Measurements from ENCODE around the gene ZNF530.

Gene ZNF530

DNA sequence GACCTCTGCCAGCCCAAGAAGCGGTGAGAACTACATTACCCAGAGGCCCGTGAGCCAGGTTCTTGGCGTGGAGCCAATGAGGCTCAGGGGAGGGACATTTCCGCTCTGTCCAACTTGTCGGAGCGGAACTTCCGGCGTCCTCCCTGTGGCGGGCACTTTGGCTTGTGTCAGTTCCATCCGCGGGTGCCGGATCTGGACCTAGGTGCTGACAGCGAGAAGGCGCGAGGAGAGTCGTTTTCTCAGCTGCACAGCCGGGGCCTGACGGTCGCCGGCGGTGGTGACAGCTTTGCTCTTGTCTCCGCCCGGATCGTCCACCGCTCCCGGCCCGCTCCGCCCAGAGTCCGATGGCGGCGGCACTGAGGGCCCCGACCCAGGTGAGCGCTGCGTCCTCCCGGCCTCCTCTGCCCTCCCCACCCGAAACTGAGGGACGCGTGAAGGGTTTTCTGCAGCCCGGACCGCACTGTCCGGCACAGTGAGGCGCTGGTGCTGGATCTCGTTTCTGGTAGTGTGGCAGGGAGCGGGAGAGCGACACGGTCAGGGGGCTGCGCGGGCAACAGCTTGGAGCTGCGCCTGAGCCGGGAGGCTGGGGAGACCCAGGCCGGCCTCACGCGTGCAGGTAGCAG, at the start of gene ZNF530:
TSS of gene ZNF530 (plus strand) at position 125 of the 623 bp plus-strand sequence. CDS start 4,461 bp downstream, outside the sequence.
- peak; percentile 79 for DNase-seq

GRCh38 chr19:57552432-57552831, 47.3 kb upstream of the ZNF530 start:
- DNase-seq = no peak

DNA sequence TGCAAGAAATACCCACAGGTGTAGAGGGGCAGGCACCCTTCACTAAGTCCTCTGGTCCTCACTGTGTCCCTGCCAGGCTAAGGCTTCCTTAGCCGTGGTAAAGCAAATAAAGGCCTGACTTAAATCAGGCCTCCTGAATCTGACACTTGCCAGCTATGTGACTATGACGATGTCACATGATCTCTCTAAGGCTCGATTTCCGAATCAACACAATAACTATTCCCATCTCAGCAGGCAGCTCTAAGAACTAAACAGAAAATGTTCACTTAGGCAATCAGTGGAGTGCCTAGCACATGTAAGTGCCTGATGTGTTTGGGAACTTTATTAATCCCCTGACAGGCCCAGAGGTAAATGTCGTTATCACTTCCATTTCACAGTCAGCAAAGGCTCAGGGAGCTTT, 42.0 kb upstream of the ZNF530 start:
- no peak for DNase-seq

DNA sequence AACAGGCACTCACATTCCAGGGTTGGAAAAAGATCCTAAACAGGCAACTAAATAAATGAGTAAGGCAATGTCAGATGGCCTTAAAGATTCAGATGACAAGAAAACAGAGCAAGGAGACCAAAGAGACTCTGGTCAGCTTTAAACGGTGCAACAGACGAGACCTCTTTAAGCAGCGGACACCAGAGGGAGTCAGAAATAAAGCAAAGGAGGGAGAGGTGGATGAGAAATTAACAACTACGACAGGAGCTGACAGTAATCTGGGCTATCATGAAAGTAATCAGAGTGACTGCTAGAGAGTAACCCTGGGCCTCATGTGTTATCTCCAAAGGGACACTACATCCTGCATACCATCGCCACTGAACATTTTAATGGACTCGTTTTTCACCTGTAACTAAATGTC, 41.2 kb upstream of the ZNF530 start:
- DNase-seq = no peak

- DNase-seq = no peak
Measured at GRCh38 chr19:57559008-57559403, 40.7 kb upstream of the ZNF530 start.

GRCh38 chr19:57559404-57560025, 40.2 kb upstream of the ZNF530 start, which contains the start of gene ZNF550:
Gene ZNF550 (minus strand): TSS chr19:57559863. CDS start chr19:57559682, 181 bp downstream.
- peak; percentile 72 for DNase-seq

DNA sequence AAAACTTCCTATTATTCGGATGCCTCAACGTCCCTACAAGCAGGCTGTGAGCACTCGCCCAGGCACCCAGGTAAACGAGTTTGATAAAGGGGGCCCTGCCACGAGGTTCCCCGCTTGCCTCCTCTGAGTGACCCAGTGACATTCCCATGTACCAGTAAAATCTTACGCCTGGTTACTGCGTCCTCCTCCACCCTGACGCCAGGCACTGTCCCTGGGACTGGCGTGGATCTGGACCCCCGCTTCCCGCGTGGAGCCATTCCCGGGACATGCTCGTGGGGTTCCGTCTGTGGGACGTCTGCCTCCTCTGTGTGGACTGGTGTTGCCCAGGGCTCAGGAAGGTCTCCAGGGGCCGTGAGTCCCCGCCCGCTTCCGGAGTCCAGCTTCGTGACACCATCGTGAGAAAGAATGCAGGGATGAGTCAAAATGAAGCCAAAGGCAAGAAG, 39.6 kb upstream of the ZNF530 start:
- DNase-seq = no peak

DNA sequence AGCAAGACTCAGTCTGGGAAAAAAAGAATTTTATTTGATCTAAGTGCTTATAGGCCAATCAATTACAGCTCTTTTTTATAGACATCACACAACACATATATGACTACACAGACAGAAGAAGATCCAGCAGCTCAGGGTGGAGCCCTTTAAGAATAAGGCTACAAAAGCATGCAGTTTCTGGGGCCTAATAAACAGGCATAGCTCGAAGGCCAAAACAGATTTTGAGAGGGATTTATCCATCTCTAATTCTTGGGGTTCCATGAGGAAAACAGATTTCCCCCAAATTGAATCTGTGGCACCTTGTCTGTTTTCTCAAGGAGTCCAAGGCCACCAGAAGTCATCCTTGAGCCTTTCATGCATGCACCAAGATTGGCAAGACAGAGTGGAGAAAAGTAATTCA, 36.1 kb upstream of the ZNF530 start:
- no peak for DNase-seq

DNA sequence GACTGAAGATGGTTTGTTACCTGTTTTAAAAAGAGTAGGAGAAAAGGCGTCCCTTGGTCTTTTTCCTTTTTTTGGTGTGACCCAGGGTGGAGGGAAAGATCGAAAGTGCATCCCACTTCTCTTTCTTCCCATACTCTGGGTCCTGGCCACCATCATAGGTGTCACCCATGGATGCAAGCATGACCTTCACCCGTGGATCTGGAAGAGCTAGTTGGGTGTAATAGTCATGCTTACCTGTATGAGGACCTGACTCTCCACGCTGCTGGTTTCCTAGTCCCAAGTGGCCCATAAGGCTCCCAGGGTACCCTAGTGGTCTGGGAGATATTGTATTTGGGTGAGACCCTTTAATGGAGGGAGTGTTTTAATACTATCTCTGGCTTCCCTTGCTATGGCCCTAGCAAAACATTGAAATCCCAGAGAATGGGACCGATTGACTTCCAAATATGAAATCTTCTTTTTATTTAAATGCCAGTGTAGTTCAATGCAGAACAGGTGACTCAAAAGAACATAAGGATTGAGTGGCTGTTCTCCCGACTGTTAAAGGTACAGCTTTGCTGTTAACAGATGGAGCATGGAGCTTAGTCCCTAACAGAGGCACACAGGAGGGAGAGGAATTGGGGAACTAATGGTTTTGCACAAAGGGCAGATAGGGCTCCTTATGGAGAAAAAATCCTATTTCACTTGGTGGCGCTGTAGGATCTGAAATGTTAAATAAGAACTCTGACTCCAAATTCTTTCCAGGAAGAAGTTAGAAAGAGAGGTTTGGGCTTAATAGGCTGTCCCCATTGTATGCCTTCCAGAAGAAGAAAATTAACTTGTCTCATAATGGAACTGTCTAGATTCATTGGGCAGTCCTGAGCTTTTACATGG, 33.1 kb upstream of the ZNF530 start:
- no peak for DNase-seq

- DNase-seq = no peak
Measured at GRCh38 chr19:57570707-57571106, 29.0 kb upstream of the ZNF530 start.

DNA sequence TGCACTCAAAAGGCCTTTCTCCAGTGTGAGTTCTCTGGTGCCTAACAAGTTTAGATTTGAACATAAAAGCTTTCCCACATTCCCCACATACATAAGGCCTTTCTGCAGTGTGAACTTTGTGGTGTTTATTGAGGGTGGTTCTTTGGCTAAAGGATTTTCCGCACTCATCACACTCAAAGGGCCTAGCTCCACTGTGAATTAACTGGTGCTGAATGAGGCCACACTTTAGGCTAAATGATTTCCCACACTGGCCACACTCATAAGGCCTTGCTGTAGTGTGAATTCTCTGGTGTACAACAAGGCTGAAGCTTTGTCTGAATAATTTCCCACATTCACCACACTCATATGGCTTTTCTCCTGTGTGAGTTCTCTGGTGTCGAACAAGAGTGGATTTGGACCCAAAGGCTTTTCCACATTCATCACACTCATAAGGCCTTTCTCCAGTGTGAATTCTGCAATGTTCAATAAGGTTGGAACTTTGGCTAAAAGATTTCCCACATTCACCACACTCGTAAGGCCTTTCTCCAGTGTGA, 27.2 kb upstream of the ZNF530 start:
- DNase-seq = no peak

GRCh38 chr19:57576661-57577060, 23.0 kb upstream of the ZNF530 start:
- DNase-seq = no peak

DNA sequence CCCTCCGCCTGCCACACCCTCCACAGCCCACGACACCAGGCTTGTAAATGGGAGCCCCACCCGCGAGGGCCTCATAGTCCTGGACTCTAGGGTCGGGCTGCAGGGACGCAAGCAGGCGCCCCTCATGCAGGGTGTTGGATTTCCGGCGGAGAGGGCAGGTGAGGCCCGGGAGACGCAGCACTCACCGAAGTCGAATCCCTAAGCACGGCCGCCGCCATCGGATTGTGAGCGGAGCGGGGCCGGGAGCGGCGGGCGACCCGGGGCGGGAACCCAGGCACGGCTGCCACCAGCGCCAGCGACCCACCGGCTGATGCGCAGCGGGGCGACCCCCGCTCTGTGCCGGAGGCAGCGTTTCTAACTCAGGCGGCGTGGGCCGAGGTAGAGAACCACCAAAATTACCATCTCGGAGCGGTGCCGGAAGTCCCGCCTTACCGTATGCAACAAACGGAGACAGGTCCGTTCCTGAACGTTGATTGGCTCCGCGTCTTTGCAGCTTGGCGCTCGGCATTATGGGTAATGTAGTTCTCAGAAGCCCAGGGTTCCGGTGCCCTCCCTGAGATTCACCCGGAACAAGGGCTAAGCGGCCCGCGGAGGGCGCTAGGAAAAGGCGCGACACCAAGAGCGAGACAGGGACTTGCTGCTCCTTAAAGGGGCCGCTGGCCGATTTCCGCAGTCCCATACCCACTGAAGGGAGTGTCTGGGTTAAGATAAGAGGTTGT, 21.0 kb upstream of the ZNF530 start, which contains the start of gene ZNF416:
TSS of gene ZNF416 (minus strand) at position 425 of the 719 bp plus-strand sequence. CDS start at position 218, 207 bp downstream.
- DNase-seq = peak; percentile 96

GRCh38 chr19:57583104-57583520, 16.6 kb upstream of the ZNF530 start:
- no peak for DNase-seq

- no peak for DNase-seq
Measured at GRCh38 chr19:57583521-57584416, 15.9 kb upstream of the ZNF530 start, which contains the start of gene ZIK1. Gene ZIK1 (plus strand): TSS chr19:57584145. CDS start chr19:57584357, 212 bp downstream.

GRCh38 chr19:57587529-57587928, 12.2 kb upstream of the ZNF530 start:
- no peak for DNase-seq

DNA sequence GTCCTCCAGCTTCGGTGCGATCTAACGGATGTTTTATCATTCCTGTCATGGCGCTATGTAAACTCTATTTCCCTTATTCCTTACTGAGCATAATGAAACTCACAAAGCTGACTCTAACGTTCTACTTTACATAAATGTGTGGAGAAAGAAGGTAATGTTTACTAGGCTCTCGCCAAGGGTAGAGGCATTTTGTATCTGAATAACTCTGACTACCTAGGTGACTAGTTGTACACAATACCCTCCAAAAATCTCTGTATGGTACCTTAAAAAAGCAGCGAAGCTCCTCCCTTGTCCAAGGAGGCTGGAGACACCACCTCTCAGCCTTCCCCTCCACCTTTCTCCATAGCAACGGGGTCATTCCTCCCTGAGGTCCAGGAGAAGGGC, 316 bp upstream of the ZNF530 start:
- DNase-seq = no peak

DNA sequence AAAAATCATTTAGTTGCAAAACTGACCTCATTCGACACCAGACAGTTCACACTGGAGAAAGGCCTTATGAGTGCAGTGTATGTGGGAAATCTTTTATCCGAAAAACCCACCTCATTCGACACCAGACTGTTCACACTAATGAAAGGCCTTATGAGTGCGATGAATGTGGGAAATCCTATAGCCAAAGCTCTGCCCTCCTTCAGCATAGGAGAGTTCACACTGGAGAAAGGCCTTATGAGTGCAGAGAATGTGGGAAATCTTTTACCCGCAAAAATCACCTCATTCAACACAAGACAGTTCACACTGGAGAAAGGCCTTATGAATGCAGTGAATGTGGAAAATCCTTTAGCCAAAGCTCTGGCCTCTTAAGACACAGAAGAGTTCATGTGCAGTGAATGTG, 7.2 kb downstream of the ZNF530 start:
- DNase-seq = no peak

- DNase-seq = no peak
Measured at GRCh38 chr19:57611113-57611512, 11.4 kb downstream of the ZNF530 start.

- peak; percentile 81 for DNase-seq
Measured at GRCh38 chr19:57613941-57614743, 14.5 kb downstream of the ZNF530 start, which contains the start of gene ZNF134. Gene ZNF134 (plus strand): TSS chr19:57614242. CDS start chr19:57619469, 5,227 bp downstream.

Measured in GDM1 (cell line).